GDM1 (cell line): ENCODE measurements around the gene TOX2.

Experiments used
- DNase-seq: peaks from one replicate; lab custom pipeline; 2025; lab: John Stamatoyannopoulos, UW

The TOX2 gene

DNA sequence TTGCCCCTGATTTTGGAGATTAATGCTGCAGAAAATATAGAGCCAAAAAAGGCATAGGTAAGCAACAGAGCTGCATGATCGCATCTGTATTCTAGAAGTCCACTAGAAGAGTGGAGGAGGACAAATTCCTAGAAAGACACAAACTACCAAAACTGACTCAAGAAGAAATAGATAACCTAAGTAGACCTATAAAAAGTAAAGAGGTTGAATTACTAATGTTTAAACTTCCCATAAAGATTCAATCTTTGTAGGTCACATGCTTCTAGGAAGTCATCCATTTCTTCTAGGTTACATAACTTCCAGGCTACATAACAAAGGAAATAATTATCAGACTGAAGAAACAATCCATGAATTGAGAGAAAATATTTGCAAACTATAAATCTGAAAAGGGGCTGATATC, 187.9 kb downstream of the TOX2 start:
- no peak for DNase-seq

DNA sequence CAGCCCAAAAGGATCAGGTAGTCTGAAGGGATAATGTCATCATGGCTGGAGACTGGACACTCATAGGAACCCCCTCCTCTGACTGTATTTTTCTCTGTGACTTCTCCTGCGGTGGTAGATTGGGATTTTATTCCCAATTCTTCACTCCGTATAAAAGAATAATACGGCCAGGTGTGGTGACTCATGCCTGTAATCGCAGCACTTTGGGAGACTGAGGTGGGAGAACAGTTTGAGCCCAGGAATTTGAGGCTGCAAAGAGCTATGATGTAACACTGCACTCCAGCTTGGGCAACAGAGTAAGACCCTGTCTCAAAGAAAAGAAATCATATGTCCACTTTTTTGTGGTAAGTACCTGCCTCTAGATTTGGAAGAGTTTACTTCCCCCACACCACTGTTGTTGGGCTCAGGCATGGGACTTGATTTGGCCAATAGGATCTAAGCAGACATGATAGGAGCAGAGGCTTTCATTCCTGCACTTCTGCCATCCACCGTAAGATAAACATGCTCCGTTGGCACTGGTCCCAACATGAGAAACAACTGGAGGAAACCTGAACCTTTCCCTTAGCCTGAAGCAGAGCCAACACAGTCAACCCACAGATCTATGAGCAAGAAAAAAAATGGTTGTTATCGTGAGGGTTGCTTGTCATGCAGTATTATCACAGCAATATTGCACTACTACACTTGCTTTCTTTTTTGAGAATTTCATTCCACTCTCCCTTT, 190.3 kb downstream of the TOX2 start:
- DNase-seq = no peak

- no peak for DNase-seq
Measured at GRCh38 chr20:44106615-44107014, 192.0 kb downstream of the TOX2 start.

DNA sequence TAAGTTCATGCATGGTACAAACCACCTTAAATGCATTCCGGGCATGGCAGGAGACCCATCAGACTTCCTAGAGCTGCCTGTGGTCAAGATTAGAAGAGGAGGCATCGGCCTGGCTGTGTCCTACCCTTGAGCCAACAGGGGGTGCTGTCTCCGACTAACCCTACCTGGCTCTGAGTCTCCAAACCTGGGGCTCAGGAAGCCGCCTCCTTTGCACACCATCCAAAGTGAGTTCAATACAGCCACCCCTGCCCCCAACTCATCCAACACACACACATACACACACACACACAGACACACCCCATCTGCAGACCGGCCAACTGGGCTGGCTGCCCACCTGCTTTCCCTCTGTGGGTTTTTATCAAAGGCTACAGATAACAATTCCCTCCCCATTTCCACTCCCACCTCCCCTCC, 195.3 kb downstream of the TOX2 start:
- no peak for DNase-seq

DNA sequence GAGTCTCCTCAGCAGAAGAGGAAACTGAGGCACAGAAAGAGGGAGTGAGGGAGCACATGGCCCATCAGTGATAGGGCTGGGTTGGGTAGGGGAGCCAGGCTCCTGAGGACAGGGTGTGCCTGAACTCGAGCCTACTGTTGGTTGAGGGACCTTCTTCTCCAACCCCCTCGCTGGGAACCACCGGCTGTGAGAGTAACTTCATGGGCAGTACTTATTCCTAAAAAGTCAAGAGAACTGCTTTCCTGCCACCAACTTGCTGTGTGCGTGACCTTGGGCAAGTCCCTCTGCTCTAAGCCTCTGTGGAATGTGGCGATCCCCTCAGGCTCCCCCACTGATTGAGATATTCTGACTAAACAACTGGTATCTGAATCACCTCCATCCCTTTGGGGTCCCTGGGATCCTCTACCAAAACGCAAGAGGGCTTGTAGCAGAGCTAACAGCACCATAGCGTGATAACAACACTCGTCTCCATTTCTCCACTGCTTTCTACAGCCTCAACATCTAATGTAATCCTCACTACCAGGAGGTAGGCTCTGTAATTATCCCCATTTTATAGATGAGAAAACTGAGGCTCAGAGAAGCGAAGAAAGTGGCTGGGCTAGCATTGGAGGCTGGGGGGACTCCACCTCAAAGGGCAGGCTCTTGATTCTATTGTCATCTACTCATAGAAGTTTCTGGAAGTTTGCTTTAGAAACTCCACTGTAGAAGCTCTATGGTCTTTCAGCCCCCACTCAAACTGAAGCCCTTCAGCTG, 196.3 kb downstream of the TOX2 start:
- DNase-seq = no peak

DNA sequence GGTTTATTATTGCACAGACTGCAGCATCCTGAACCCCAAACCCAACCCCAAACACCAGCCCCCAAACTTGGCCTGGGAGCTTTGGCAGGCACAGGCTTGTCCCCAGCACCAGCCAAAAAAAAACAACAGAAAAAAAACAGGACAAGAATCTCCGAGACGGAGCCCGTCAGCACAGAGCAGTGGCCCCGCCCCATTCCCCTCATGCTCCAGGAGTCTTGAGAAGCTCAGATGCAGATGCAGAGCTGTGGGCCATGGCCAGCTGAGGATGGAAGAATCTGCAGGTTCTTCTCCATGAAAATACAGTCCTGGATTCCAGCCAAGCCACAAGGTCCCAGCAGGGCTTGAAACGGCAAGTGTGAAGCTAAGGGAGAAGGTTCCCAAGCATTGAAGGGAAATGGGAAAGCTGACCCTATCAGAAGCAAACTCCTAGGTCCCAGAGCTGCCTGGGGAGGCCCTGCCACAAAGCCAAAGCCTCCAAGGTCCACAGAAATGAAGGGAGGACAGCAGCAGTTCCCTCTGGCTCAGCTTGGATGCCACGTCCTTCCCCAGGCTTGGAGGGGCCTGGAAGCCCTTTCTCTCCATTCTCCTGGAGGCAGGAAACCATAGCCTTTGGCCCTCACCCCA, 197.2 kb downstream of the TOX2 start:
- DNase-seq = no peak

GRCh38 chr20:44112456-44112855, 197.8 kb downstream of the TOX2 start:
- DNase-seq = no peak

GRCh38 chr20:44112889-44113617, 198.4 kb downstream of the TOX2 start:
- no peak for DNase-seq

- no peak for DNase-seq
Measured at GRCh38 chr20:44113618-44114376, 199.1 kb downstream of the TOX2 start.

- DNase-seq = no peak
Measured at GRCh38 chr20:44115181-44115580, 200.5 kb downstream of the TOX2 start.

- DNase-seq = no peak
Measured at GRCh38 chr20:44115762-44116644, 201.4 kb downstream of the TOX2 start.

DNA sequence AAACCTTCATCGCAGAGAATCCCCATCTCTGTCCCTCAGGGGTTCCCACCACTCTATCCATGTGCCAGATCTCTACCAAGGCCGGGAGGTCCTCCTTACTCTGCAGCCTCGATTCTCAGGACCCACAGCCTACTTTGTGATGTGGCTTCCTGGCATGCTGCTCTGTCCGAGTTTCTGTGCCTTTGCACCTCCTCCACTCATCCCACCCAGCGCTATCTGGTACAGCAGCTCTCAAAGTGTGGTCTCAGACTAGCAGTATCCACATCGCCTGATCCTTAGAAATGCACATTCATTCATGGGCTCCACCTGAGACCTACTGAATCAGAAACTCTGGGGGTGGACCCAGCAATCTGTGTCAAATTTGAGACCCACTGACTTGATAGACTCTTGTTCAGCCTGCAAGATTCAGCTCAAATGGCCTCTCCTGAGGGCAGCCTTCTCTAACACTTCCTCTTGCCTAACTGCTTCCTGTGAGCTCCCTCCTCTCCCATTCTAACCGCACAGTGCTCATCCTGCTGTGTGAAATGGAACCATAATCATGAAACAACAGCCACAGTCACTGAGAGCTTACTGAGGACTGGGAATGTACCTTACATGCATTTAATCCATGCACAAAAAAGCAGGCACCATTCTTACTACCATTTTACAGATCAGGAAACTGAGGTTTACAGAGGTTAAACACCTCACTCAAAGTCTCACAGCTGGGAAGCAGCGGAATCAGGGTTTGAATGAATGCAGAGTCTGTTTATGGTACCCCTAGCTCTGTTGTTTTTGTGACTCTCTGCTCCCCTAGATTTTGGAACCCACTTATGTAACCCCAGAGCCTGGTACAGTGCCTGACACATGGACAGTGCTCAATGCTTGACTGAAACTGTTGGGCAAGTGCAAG, 202.9 kb downstream of the TOX2 start:
- DNase-seq = no peak

GRCh38 chr20:44118185-44119033, 203.8 kb downstream of the TOX2 start:
- no peak for DNase-seq
